Measurements from ENCODE around the gene LEMD3. TPM values are rescaled to one million over a fixed set of nuclear protein-coding genes. Genes with fewer than 3 reads are reported as not detected.

Gene LEMD3
- polyA plus RNA-seq, 1 donor (not counting 4 experiments of a cell fraction or from before 2014, with no cell fraction given): 21.8 TPM

- Histone ChIP-seq H3K4me2 (ENCODE audit: control insufficient read depth, extremely low read depth, insufficient read depth, low read depth, low read length) (no peak overlapping the region), H3K9me1 (ENCODE audit: control insufficient read depth, extremely low read depth, insufficient read depth, low read length) (no peaks in the 10 kb centered on the region), H3K27me3 (ENCODE audit: control insufficient read depth, extremely low read depth, insufficient read depth, low read length) (peaks cover 16% of the 10 kb centered on the region), H3K4me3 (ENCODE audit: control insufficient read depth in 2 of 3, extremely low read depth in 1 of 3, insufficient read depth in 2 of 3, low read depth in 1 of 3, low read length in 3 of 3) (no peak overlapping the region), H2AFZ (ENCODE audit: control insufficient read depth, low read length) (no peak overlapping the region), H3K36me3 (ENCODE audit: control insufficient read depth in 2 of 2, extremely low read depth in 1 of 2, insufficient read depth in 2 of 2, low read length in 2 of 2) (no peaks in the 10 kb centered on the region), H3K27ac (ENCODE audit: control insufficient read depth, insufficient read depth, low read length) (no peak overlapping the region), H3K4me1 (ENCODE audit: control insufficient read depth, extremely low read depth, insufficient read depth, low read length) (no peaks in the 10 kb centered on the region), H3K9ac (ENCODE audit: control insufficient read depth, extremely low read depth, insufficient read depth, low read length) (no peak overlapping the region), H3K79me2 (ENCODE audit: control insufficient read depth, insufficient read depth, low read length) (no peaks in the 10 kb centered on the region), H3K9me3 (ENCODE audit: control insufficient read depth, low read depth, low read length) (no peaks in the 10 kb centered on the region), H4K20me1 (ENCODE audit: control insufficient read depth, extremely low read depth, insufficient read depth, low read length) (no peaks in the 10 kb centered on the region)
- FAIRE-seq (no peak), DNase-seq (ENCODE audit: low read depth, low spot score) (no peak)
- dilution Hi-C loops (cut with MboI; ENCODE audit: extremely low pct_ligation_motif_present, low sequenced_read_pairs): no loop called here
- TF ChIP-seq EZH2 (IDR thresholded peaks at IDR 0.05; ENCODE audit: low read length) (no peak), CTCF (optimal IDR thresholded peaks at IDR 0.05 in 1 of 3, IDR thresholded peaks at IDR 0.05 in 1 of 3, conservative IDR thresholded peaks at IDR 0.05 in 1 of 3; ENCODE audit: extremely low read depth in 1 of 3, insufficient read depth in 2 of 3, low read length in 3 of 3) (no peak)
Measured at GRCh38 chr12:65164244-65164643, 5.1 kb upstream of the LEMD3 start.

- Histone ChIP-seq H3K9ac (ENCODE audit: control insufficient read depth, extremely low read depth, insufficient read depth, low read length) (no peak overlapping the region), H3K27ac (ENCODE audit: control insufficient read depth, insufficient read depth, low read length) (no peak overlapping the region), H3K79me2 (ENCODE audit: control insufficient read depth, insufficient read depth, low read length) (peaks cover 4% of the 10 kb centered on the region), H3K9me1 (ENCODE audit: control insufficient read depth, extremely low read depth, insufficient read depth, low read length) (no peaks in the 10 kb centered on the region), H3K27me3 (ENCODE audit: control insufficient read depth, extremely low read depth, insufficient read depth, low read length) (peaks cover 14% of the 10 kb centered on the region), H3K4me1 (ENCODE audit: control insufficient read depth, extremely low read depth, insufficient read depth, low read length) (no peaks in the 10 kb centered on the region), H3K4me2 (ENCODE audit: control insufficient read depth, extremely low read depth, insufficient read depth, low read depth, low read length) (no peak overlapping the region), H4K20me1 (ENCODE audit: control insufficient read depth, extremely low read depth, insufficient read depth, low read length) (no peaks in the 10 kb centered on the region), H3K36me3 (ENCODE audit: control insufficient read depth in 2 of 2, extremely low read depth in 1 of 2, insufficient read depth in 2 of 2, low read length in 2 of 2) (no peaks in the 10 kb centered on the region), H3K4me3 (ENCODE audit: control insufficient read depth in 2 of 3, extremely low read depth in 1 of 3, insufficient read depth in 2 of 3, low read depth in 1 of 3, low read length in 3 of 3) (no peak overlapping the region), H2AFZ (ENCODE audit: control insufficient read depth, low read length) (no peak overlapping the region), H3K9me3 (ENCODE audit: control insufficient read depth, low read depth, low read length) (no peaks in the 10 kb centered on the region)
- dilution Hi-C loops (cut with MboI; ENCODE audit: extremely low pct_ligation_motif_present, low sequenced_read_pairs): no loop called here
- TF ChIP-seq EZH2 (IDR thresholded peaks at IDR 0.05; ENCODE audit: low read length) (no peak), CTCF (optimal IDR thresholded peaks at IDR 0.05 in 1 of 3, IDR thresholded peaks at IDR 0.05 in 1 of 3, conservative IDR thresholded peaks at IDR 0.05 in 1 of 3; ENCODE audit: extremely low read depth in 1 of 3, insufficient read depth in 2 of 3, low read length in 3 of 3) (no peak)
- DNase-seq (ENCODE audit: low read depth, low spot score) (no peak), FAIRE-seq (no peak)
Measured at GRCh38 chr12:65164774-65165173, 4.6 kb upstream of the LEMD3 start.
